ENCODE data around the gene GNG13.
A peak's percentile ranks its signal among the peaks of the same experiment; 100 is the strongest.

The GNG13 gene

GRCh38 chr16:791131-791530 lies 9.4 kb downstream of the GNG13 start:
- H4K20me1 ChIP-seq: peaks cover 0 to 88% (median 49%) of the 10 kb centered on the region in 11 experiments; a peak in 21 of 22 replicates
- H3K4me1 ChIP-seq: peaks cover 25 to 33% (median 29%) of the 10 kb centered on the region in 10 experiments
- no peak overlapping the region for H3K4me3 ChIP-seq
- H3K9me3 ChIP-seq (replicated peaks in 1 of 11): no peaks in the 10 kb centered on the region
- peak overlapping the region in 1 of 11 experiments; percentile 3; a peak in 1 of 22 replicates for H3K4me2 ChIP-seq
- H3K27me3 ChIP-seq: no peaks in the 10 kb centered on the region
- H3K36me3 ChIP-seq: peaks cover 6 to 76% (median 59%) of the 10 kb centered on the region in 11 experiments; a peak in 21 of 22 replicates
- no peak overlapping the region for H3K9ac ChIP-seq
- H3K27ac ChIP-seq: no peak overlapping the region
- no peak for TF ChIP-seq Cebpa-rat (IDR thresholded peaks at IDR 0.05)

- peak overlapping the region in 10 of 11 experiments; percentile 75 to 90 (median 87); a peak in 11 of 22 replicates for H3K9ac ChIP-seq
- peak overlapping the region in 9 of 11 experiments; percentile 83 to 100 (median 99); a peak in 15 of 22 replicates for H3K4me2 ChIP-seq
- peaks cover 10 to 80% (median 59%) of the 10 kb centered on the region in 11 experiments; a peak in 21 of 22 replicates for H3K36me3 ChIP-seq
- H3K27ac ChIP-seq: no peak overlapping the region
- H3K4me1 ChIP-seq: peaks cover 31 to 44% (median 38%) of the 10 kb centered on the region in 10 experiments
- no peaks in the 10 kb centered on the region for H3K27me3 ChIP-seq
- peaks cover 4 to 93% (median 54%) of the 10 kb centered on the region in 11 experiments; a peak in 21 of 22 replicates for H4K20me1 ChIP-seq
- peak overlapping the region in 3 of 10 experiments; percentile 73 to 94 (median 92); a peak in 2 of 20 replicates for H3K4me3 ChIP-seq
- TF ChIP-seq Cebpa-rat (IDR thresholded peaks at IDR 0.05): no peak
- no peaks in the 10 kb centered on the region for H3K9me3 ChIP-seq (replicated peaks in 1 of 11)
These were observed 10.4 kb downstream of the GNG13 start for GRCh38 chr16:790086-790485.

GRCh38 chr16:789191-789850 lies 11.2 kb downstream of the GNG13 start:
- Histone ChIP-seq H3K27me3 (no peaks in the 10 kb centered on the region), H3K4me3 (peak overlapping the region; percentile 67 to 100 (median 84)), H3K36me3 (peaks cover 10 to 80% (median 60%) of the 10 kb centered on the region in 11 experiments; a peak in 21 of 22 replicates), H3K9me3 (replicated peaks in 1 of 11) (no peaks in the 10 kb centered on the region), H3K27ac (peak overlapping the region in 9 of 11 experiments; percentile 61 to 80 (median 77); a peak in 18 of 22 replicates), H3K9ac (peak overlapping the region; percentile 75 to 90 (median 87)), H4K20me1 (peaks cover 6 to 94% (median 62%) of the 10 kb centered on the region in 11 experiments; a peak in 21 of 22 replicates), H3K4me2 (peak overlapping the region; percentile 83 to 100 (median 99)), H3K4me1 (peaks cover 31 to 49% (median 41%) of the 10 kb centered on the region in 10 experiments)
- TF ChIP-seq Cebpa-rat (IDR thresholded peaks at IDR 0.05): no peak

GRCh38 chr16:788399-789126 lies 12.0 kb downstream of the GNG13 start, which contains the start of gene CHTF18:
CHTF18 (plus strand) TSS chr16:788620; CDS start chr16:788685, 65 bp downstream.
- Histone ChIP-seq H3K4me3 (peak within 1 kb of the TSS; percentile 87 to 100 (median 97)), H3K9ac (peak within 1 kb of the TSS; percentile 88 to 97 (median 92)), H3K27me3 (no peaks in the 10 kb centered on the region), H3K9me3 (replicated peaks in 1 of 11) (no peaks in the 10 kb centered on the region), H3K4me2 (peak within 1 kb of the TSS; percentile 92 to 100 (median 99)), H3K27ac (peak within 1 kb of the TSS; percentile 72 to 86 (median 80)), H4K20me1 (peaks cover 6 to 94% (median 67%) of the 10 kb centered on the region in 11 experiments; a peak in 21 of 22 replicates), H3K4me1 (peaks cover 31 to 54% (median 45%) of the 10 kb centered on the region in 10 experiments), H3K36me3 (peaks cover 10 to 73% (median 59%) of the 10 kb centered on the region in 11 experiments; a peak in 21 of 22 replicates)
- TF ChIP-seq Cebpa-rat (IDR thresholded peaks at IDR 0.05): no peak

GRCh38 chr16:787978-788398 lies 12.5 kb downstream of the GNG13 start, which contains the start of gene RPUSD1:
RPUSD1 (minus strand) TSS chr16:788381; CDS start chr16:787737, 644 bp downstream.
- Histone ChIP-seq H4K20me1 (peaks cover 6 to 94% (median 69%) of the 10 kb centered on the region in 11 experiments; a peak in 21 of 22 replicates), H3K4me2 (peak within 1 kb of the TSS; percentile 92 to 100 (median 99)), H3K36me3 (peaks cover 10 to 67% (median 53%) of the 10 kb centered on the region in 11 experiments; a peak in 21 of 22 replicates), H3K27ac (peak within 1 kb of the TSS; percentile 72 to 86 (median 80)), H3K4me3 (peak within 1 kb of the TSS; percentile 87 to 100 (median 97)), H3K9me3 (replicated peaks in 1 of 11) (no peaks in the 10 kb centered on the region), H3K9ac (peak within 1 kb of the TSS; percentile 88 to 97 (median 92)), H3K4me1 (peaks cover 31 to 60% (median 51%) of the 10 kb centered on the region in 10 experiments), H3K27me3 (peaks cover 0 to 5% (median 0%) of the 10 kb centered on the region in 11 experiments; a peak in 2 of 22 replicates)
- no peak for TF ChIP-seq Cebpa-rat (IDR thresholded peaks at IDR 0.05)

GRCh38 chr16:787321-787966 lies 13.1 kb downstream of the GNG13 start:
- Histone ChIP-seq H3K36me3 (peaks cover 10 to 62% (median 48%) of the 10 kb centered on the region in 11 experiments; a peak in 21 of 22 replicates), H3K4me1 (peaks cover 31 to 65% (median 56%) of the 10 kb centered on the region in 10 experiments), H3K27ac (peak overlapping the region; percentile 72 to 86 (median 79)), H3K27me3 (peaks cover 0 to 9% (median 0%) of the 10 kb centered on the region in 11 experiments; a peak in 2 of 22 replicates), H3K4me2 (peak overlapping the region; percentile 92 to 99 (median 97)), H3K9ac (peak overlapping the region; percentile 88 to 97 (median 92)), H4K20me1 (peaks cover 6 to 94% (median 72%) of the 10 kb centered on the region in 11 experiments; a peak in 21 of 22 replicates), H3K9me3 (replicated peaks in 1 of 11) (no peaks in the 10 kb centered on the region), H3K4me3 (peak overlapping the region; percentile 84 to 100 (median 97))
- TF ChIP-seq Cebpa-rat (IDR thresholded peaks at IDR 0.05): no peak

- H3K36me3 ChIP-seq: peaks cover 10 to 46% (median 32%) of the 10 kb centered on the region in 11 experiments; a peak in 20 of 22 replicates
- peaks cover 34 to 72% (median 60%) of the 10 kb centered on the region in 10 experiments for H3K4me1 ChIP-seq
- peak overlapping the region in 9 of 11 experiments; percentile 15 to 96 (median 92); a peak in 11 of 22 replicates for H3K9ac ChIP-seq
- H3K4me2 ChIP-seq: peak overlapping the region in 10 of 11 experiments; percentile 18 to 97 (median 54); a peak in 21 of 22 replicates
- H3K9me3 ChIP-seq (replicated peaks in 1 of 11): no peaks in the 10 kb centered on the region
- H3K27me3 ChIP-seq: peaks cover 0 to 11% (median 0%) of the 10 kb centered on the region in 11 experiments; a peak in 2 of 22 replicates
- no peak overlapping the region for H3K27ac ChIP-seq
- no peak overlapping the region for H3K4me3 ChIP-seq
- no peak for TF ChIP-seq Cebpa-rat (IDR thresholded peaks at IDR 0.05)
- peaks cover 6 to 93% (median 69%) of the 10 kb centered on the region in 11 experiments; a peak in 21 of 22 replicates for H4K20me1 ChIP-seq
These were observed 14.7 kb downstream of the GNG13 start for GRCh38 chr16:785563-786535.

Data from BLaER1 treated with 17β-estradiol and CSF1 and Interleukin-3, amounts not matched to agents 10 nM and 100 nM (cell line).